Measurements from ENCODE around the gene DPP7. TPM values are rescaled to one million over a fixed set of nuclear protein-coding genes. Genes with fewer than 3 reads are reported as not detected.

DPP7 gene
- total and polyA plus RNA-seq, 2 donors: 112 to 476 TPM

DNA sequence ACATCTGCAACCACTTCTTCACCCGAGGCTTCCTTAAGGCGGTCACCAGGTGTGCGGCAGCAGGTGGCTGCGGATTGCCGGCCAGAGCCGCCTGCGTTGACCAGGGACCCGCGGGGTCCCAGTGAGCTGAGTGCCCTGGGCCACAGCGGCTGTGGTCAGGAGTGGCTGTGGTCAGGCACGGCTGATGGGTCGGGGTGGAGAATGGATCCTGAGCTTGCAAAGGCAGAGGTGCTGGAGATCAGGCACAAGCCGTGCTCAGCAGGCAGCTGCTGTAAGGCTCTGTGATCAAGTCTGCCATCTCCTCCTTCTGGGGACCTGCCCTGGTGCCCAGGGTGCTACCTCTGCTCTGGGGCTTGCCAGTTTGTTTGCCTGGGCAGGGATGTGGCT is 35.1 kb downstream of the DPP7 start:
- WGBS: 97% methylated on average over 13 of the region's 13 CpGs
- H3K4me3 ChIP-seq (ENCODE audit: low read length in 2 of 2): no peak overlapping the region
- H3K4me1 ChIP-seq (ENCODE audit: control insufficient read depth in 2 of 2, insufficient read depth in 2 of 2, low read length in 2 of 2): peaks cover 9 to 13% of the 10 kb centered on the region in 2 donors
- DNase-seq (ENCODE audit: low read depth in 6 of 9, low spot score in 9 of 9): no peak
- H3K27me3 ChIP-seq (ENCODE audit: control insufficient read depth in 2 of 2, insufficient read depth in 1 of 2, low read length in 1 of 2): peaks cover 13 to 76% of the 10 kb centered on the region in 2 donors
- H3K27ac ChIP-seq (ENCODE audit: low read depth in 1 of 2, low read length in 1 of 2): no peak overlapping the region
- no peaks in the 10 kb centered on the region for H3K36me3 ChIP-seq (ENCODE audit: control insufficient read depth in 2 of 2, insufficient read depth in 2 of 2, low read length in 1 of 2)
- no peaks in the 10 kb centered on the region for H3K9me3 ChIP-seq (ENCODE audit: control insufficient read depth in 2 of 2, insufficient read depth in 1 of 2, low read length in 1 of 2)

DNA sequence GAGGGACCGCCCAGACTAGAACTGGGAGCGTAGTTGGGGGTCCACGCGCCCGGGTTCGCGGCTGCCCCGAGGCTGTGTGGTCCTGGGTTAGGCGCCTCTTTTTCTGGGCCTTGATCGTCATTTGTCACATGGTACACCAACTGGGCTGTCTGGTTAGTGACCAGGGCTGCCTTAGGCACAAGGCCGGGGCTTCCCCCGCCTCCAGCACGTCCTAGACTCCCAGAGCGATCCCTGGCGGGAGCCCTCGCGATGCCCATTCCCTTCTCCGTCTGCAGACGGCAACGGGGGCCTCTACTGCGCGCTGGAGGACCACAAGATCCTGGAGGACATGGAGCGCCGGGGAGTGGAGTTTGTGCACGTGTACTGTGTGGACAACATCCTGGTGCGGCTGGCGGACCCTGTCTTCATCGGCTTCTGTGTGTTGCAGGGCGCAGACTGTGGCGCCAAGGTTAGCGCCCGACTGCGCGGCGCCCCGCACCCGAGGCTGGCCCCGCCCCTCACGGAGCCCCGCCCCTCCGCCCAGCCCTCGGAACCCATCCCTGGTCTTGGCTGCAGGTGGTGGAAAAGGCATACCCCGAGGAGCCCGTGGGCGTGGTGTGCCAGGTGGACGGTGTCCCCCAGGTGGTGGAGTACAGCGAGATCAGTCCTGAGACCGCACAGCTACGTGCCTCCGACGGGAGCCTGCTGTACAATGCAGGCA is 35.7 kb downstream of the DPP7 start:
- WGBS: 90% methylated on average over 51 of the region's 51 CpGs
- no peak overlapping the region for H3K27ac ChIP-seq (ENCODE audit: low read depth in 1 of 2, low read length in 1 of 2)
- H3K4me3 ChIP-seq (ENCODE audit: low read length in 2 of 2): no peak overlapping the region
- H3K9me3 ChIP-seq (ENCODE audit: control insufficient read depth in 2 of 2, insufficient read depth in 1 of 2, low read length in 1 of 2): no peaks in the 10 kb centered on the region
- peaks cover 9 to 13% of the 10 kb centered on the region in 2 donors for H3K4me1 ChIP-seq (ENCODE audit: control insufficient read depth in 2 of 2, insufficient read depth in 2 of 2, low read length in 2 of 2)
- no peaks in the 10 kb centered on the region for H3K36me3 ChIP-seq (ENCODE audit: control insufficient read depth in 2 of 2, insufficient read depth in 2 of 2, low read length in 1 of 2)
- DNase-seq (ENCODE audit: low read depth in 6 of 9, low spot score in 9 of 9): no peak
- peaks cover 13 to 77% of the 10 kb centered on the region in 2 donors for H3K27me3 ChIP-seq (ENCODE audit: control insufficient read depth in 2 of 2, insufficient read depth in 1 of 2, low read length in 1 of 2)

DNA sequence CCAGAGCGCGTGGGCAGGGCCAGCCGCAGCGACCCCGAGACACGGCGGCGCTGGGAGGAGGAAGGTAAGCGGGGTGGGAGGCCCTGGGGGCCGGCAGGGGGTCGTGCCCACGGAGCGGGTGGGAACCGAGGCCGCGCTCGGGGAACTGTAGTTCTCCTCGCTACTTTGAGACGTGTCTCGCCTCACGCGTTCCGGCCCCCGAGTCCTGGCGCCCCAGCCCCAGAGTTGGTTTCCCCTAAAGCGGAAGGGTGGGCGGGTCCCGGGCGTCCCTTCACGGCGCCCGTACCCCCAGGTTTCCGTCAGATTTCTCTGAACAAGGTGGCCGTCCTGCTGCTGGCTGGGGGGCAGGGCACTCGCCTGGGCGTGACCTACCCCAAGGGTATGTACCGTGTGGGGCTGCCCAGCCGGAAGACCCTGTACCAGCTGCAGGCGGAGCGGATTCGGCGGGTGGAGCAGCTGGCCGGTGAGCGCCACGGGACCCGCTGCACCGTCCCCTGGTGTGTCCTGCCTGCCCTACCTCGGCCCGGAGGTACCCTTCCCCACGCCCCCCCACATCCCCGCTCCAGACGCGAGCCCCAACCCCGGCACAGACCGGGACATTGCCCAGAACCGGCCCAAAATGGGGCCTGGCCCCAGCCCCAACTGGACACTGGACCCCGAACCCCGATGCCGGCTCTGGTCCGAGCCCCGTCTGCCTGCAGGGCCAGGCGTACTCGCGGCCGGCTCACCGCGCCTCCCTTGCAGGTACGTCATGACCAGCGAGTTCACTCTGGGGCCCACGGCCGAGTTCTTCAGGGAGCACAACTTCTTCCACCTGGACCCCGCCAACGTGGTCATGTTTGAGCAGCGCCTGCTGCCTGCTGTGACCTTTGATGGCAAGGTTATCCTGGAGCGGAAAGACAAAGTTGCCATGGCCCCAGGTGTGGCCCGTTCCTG is 36.5 kb downstream of the DPP7 start:
- peak overlapping the region in 1 of 2 donors; percentile 66 for H3K27ac ChIP-seq (ENCODE audit: low read depth in 1 of 2, low read length in 1 of 2)

DNA sequence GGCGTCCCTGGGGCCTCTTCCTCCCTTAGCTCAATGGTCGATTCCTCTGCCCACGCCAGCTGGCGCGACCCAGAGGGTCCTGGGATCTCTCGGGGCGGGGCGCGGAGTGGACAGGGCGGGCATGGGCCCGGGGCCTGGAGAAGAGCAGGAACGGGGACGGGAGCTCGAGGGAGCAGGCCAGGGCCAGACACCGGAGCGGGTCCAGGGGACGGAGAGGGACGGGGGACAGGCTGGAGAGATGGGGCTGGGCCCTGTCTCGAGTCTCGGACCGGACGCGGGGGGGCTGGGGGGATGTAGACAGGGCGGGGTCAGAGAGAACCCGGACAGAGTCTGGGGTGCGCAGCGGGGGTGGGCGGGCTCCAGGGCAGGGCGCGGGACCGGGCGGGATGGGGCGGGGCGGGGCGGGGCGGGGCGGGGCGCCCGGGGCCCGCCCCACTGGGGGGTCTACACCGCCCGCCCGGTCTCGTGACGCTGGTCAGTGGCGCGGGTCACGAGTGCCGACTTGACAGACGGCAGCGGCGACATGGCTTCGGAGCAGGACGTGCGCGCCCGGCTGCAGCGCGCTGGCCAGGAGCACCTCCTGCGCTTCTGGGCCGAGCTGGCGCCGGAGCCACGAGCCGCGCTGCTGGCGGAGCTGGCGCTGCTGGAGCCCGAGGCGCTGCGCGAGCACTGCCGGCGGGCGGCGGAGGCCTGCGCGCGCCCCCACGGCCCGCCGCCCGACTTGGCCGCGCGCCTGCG is 37.4 kb downstream of the DPP7 start, which contains the start of gene UAP1L1:
TSS of gene UAP1L1 (plus strand) at position 508 of the 738 bp plus-strand sequence. CDS start at position 524, 16 bp downstream.
- peak in 1 of 9 donors; percentile 34 for DNase-seq (ENCODE audit: low read depth in 6 of 9, low spot score in 9 of 9)
- WGBS: 4% methylated on average over 87 of the region's 87 CpGs
- peak within 1 kb of the TSS; percentile 24 to 58 for H3K4me3 ChIP-seq (ENCODE audit: low read length in 2 of 2)
- H3K9me3 ChIP-seq (ENCODE audit: control insufficient read depth in 2 of 2, insufficient read depth in 1 of 2, low read length in 1 of 2): no peaks in the 10 kb centered on the region
- peaks cover 13 to 76% of the 10 kb centered on the region in 2 donors for H3K27me3 ChIP-seq (ENCODE audit: control insufficient read depth in 2 of 2, insufficient read depth in 1 of 2, low read length in 1 of 2)
- H3K27ac ChIP-seq (ENCODE audit: low read depth in 1 of 2, low read length in 1 of 2): peak within 1 kb of the TSS in 1 of 2 donors; percentile 66
- H3K36me3 ChIP-seq (ENCODE audit: control insufficient read depth in 2 of 2, insufficient read depth in 2 of 2, low read length in 1 of 2): no peaks in the 10 kb centered on the region
- H3K4me1 ChIP-seq (ENCODE audit: control insufficient read depth in 2 of 2, insufficient read depth in 2 of 2, low read length in 2 of 2): peaks cover 9 to 13% of the 10 kb centered on the region in 2 donors

More for the DNA sequence above, 36.5 kb downstream of the DPP7 start:
- Histone ChIP-seq H3K36me3 (ENCODE audit: control insufficient read depth in 2 of 2, insufficient read depth in 2 of 2, low read length in 1 of 2) (no peaks in the 10 kb centered on the region), H3K9me3 (ENCODE audit: control insufficient read depth in 2 of 2, insufficient read depth in 1 of 2, low read length in 1 of 2) (no peaks in the 10 kb centered on the region), H3K27me3 (ENCODE audit: control insufficient read depth in 2 of 2, insufficient read depth in 1 of 2, low read length in 1 of 2) (peaks cover 13 to 77% of the 10 kb centered on the region in 2 donors), H3K4me3 (ENCODE audit: low read length in 2 of 2) (peak overlapping the region; percentile 24 to 58), H3K4me1 (ENCODE audit: control insufficient read depth in 2 of 2, insufficient read depth in 2 of 2, low read length in 2 of 2) (peaks cover 9 to 13% of the 10 kb centered on the region in 2 donors)
- 23% methylated on average over 76 of the region's 76 CpGs for WGBS
- DNase-seq (ENCODE audit: low read depth in 6 of 9, low spot score in 9 of 9): peak in 1 of 9 donors; percentile 55

DNA sequence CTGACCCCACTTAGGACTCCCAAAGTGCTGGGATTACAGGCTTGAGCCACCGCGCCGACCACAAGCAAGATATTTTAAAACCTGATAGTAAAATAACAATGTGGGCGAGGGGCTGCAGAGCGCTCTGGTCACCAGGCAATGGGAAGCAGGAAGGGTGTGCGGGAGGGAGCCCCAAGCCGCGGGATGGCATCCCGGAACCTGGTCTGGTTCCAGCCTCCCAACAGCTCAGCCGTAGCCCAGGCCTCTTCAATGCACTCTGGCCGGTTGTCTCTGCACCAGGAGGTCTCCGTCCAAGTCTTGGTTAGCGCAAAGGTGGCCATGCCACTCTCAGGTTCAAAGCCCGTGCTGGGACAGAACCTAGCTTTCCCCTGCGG is 37.9 kb downstream of the DPP7 start:
- no peak overlapping the region for H3K27ac ChIP-seq (ENCODE audit: low read depth in 1 of 2, low read length in 1 of 2)
- 81% methylated on average over 15 of the region's 15 CpGs for WGBS
- no peaks in the 10 kb centered on the region for H3K36me3 ChIP-seq (ENCODE audit: control insufficient read depth in 2 of 2, insufficient read depth in 2 of 2, low read length in 1 of 2)
- H3K9me3 ChIP-seq (ENCODE audit: control insufficient read depth in 2 of 2, insufficient read depth in 1 of 2, low read length in 1 of 2): no peaks in the 10 kb centered on the region
- peaks cover 9 to 13% of the 10 kb centered on the region in 2 donors for H3K4me1 ChIP-seq (ENCODE audit: control insufficient read depth in 2 of 2, insufficient read depth in 2 of 2, low read length in 2 of 2)
- no peak for DNase-seq (ENCODE audit: low read depth in 6 of 9, low spot score in 9 of 9)
- no peak overlapping the region for H3K4me3 ChIP-seq (ENCODE audit: low read length in 2 of 2)
- peaks cover 13 to 75% of the 10 kb centered on the region in 2 donors for H3K27me3 ChIP-seq (ENCODE audit: control insufficient read depth in 2 of 2, insufficient read depth in 1 of 2, low read length in 1 of 2)

DNA sequence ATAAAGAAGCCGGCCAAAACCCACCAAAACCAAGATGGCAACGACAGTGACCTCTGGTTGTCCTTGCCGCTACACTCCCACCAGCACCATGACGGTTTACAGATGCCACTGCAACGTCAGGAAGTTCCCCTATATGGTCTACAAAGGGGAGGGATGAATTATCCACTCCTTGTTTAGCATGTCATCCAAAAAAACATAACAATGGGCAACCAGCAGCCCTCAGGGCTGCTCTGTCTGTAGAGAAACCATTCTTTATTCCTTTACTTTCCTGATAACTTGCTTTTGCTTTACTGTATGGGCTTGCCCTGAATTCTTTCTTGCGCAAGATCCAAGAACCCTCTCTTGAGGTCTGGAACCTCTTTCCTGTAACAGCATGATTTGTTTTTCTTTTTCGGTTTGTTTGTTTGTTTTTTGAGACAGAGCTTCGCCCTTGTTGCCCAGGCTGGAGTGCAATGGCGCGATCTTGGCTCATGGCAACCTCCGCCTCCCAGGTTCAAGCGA is 39.2 kb downstream of the DPP7 start:
- H3K4me1 ChIP-seq (ENCODE audit: control insufficient read depth in 2 of 2, insufficient read depth in 2 of 2, low read length in 2 of 2): peaks cover 16 to 24% of the 10 kb centered on the region in 2 donors
- peaks cover 13 to 74% of the 10 kb centered on the region in 2 donors for H3K27me3 ChIP-seq (ENCODE audit: control insufficient read depth in 2 of 2, insufficient read depth in 1 of 2, low read length in 1 of 2)
- H3K36me3 ChIP-seq (ENCODE audit: control insufficient read depth in 2 of 2, insufficient read depth in 2 of 2, low read length in 1 of 2): no peaks in the 10 kb centered on the region
- no peak for DNase-seq (ENCODE audit: low read depth in 6 of 9, low spot score in 9 of 9)
- no peak overlapping the region for H3K27ac ChIP-seq (ENCODE audit: low read depth in 1 of 2, low read length in 1 of 2)
- H3K4me3 ChIP-seq (ENCODE audit: low read length in 2 of 2): no peak overlapping the region
- WGBS: 94% methylated on average over 12 of the region's 12 CpGs
- H3K9me3 ChIP-seq (ENCODE audit: control insufficient read depth in 2 of 2, insufficient read depth in 1 of 2, low read length in 1 of 2): no peaks in the 10 kb centered on the region

DNA sequence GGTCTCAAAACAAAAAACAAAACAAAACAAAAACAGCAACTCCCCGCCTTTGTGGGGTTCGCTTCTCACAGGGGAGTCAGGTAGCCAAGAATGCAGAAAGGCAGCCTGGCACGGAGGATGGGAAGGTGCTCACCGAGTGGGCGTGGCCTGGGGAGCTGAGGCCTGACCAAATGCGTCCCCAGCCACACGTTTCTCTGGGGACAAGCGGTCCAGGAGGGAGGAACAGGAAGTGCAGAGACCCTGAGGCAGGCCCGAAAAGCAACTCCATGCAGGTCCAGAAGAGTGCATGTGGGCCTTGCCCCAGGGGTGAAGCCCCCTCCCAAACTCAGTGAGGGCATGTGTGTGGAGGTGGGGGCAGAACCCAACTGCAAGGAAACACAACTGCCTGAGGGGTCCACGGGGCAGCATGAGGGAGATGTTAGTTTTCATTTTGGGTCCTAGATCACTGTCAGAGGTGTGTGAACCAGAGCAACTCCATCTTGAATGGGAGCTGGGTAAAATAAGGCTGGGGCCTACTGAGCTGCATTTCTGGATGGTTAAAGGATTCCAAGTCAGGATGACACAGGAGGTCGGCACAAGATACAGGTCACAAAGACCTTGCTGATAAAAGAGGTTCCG is 39.8 kb downstream of the DPP7 start:
- H3K4me3 ChIP-seq (ENCODE audit: low read length in 2 of 2): no peak overlapping the region
- no peaks in the 10 kb centered on the region for H3K9me3 ChIP-seq (ENCODE audit: control insufficient read depth in 2 of 2, insufficient read depth in 1 of 2, low read length in 1 of 2)
- DNase-seq (ENCODE audit: low read depth in 6 of 9, low spot score in 9 of 9): no peak
- peaks cover 13 to 68% of the 10 kb centered on the region in 2 donors for H3K27me3 ChIP-seq (ENCODE audit: control insufficient read depth in 2 of 2, insufficient read depth in 1 of 2, low read length in 1 of 2)
- H3K36me3 ChIP-seq (ENCODE audit: control insufficient read depth in 2 of 2, insufficient read depth in 2 of 2, low read length in 1 of 2): no peaks in the 10 kb centered on the region
- H3K27ac ChIP-seq (ENCODE audit: low read depth in 1 of 2, low read length in 1 of 2): no peak overlapping the region
- H3K4me1 ChIP-seq (ENCODE audit: control insufficient read depth in 2 of 2, insufficient read depth in 2 of 2, low read length in 2 of 2): peaks cover 20 to 24% of the 10 kb centered on the region in 2 donors
- WGBS: 93% methylated on average over 12 of the region's 12 CpGs

DNA sequence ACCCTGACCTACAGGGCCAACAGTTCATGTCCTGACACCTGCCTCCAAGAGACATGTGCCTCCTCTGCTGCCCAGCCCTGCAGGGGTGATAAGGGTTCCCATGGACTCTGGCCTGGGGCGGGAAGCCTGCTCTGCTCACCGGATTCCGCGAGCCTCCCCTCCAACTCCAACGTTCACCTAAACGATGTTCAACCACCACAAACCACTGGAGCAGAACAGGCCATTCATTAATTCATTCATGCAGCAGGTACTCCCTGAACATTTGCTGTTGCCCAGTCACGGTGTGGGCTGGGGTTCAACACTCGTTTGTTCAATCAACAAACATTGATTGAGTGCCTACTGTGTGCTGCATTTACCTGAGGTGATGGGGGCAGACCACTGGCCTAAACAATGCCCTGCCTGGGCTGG is 40.5 kb downstream of the DPP7 start:
- Histone ChIP-seq H3K4me1 (ENCODE audit: control insufficient read depth in 2 of 2, insufficient read depth in 2 of 2, low read length in 2 of 2) (peaks cover 28 to 31% of the 10 kb centered on the region in 2 donors), H3K27me3 (ENCODE audit: control insufficient read depth in 2 of 2, insufficient read depth in 1 of 2, low read length in 1 of 2) (peaks cover 21 to 68% of the 10 kb centered on the region in 2 donors), H3K9me3 (ENCODE audit: control insufficient read depth in 2 of 2, insufficient read depth in 1 of 2, low read length in 1 of 2) (no peaks in the 10 kb centered on the region), H3K4me3 (ENCODE audit: low read length in 2 of 2) (no peak overlapping the region), H3K36me3 (ENCODE audit: control insufficient read depth in 2 of 2, insufficient read depth in 2 of 2, low read length in 1 of 2) (no peaks in the 10 kb centered on the region), H3K27ac (ENCODE audit: low read depth in 1 of 2, low read length in 1 of 2) (no peak overlapping the region)
- DNase-seq (ENCODE audit: low read depth in 6 of 9, low spot score in 9 of 9): no peak
- 96% methylated on average over 8 of the region's 8 CpGs for WGBS

All from thymus (tissue), 11 donors.